Measurements from ENCODE around the gene HLA-DMB.

DNA sequence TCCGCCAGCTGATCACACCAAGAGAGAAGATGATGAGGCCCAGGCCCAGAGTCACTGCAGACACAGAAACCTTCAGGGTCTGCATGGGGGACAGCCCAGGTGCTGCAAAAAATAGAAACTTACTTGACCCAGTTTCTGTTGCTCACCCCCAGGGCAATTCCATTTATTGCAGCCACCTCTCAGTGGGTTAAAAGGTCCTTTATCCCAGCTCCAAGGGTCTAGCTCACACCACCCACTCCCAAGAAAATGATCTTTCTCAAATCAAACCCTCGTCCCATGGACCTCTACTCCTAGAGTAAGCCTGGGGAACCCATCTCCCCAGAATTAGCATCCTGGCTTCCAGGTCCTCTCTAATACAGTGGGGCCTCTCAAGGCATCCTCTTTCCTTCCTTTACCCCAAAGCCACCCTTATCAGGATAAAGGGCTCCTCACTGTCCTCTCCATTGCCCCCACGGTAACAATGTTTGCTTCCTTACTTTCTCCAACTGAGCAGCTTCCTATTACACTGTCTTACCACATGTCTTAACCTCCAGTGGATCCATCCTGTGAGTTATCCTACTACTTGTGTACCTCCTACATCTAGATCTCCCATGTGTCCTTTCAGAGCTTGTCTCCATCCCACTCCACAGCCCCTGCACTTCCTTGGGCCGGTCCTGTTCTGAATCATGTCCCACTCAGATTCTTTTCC, 5.1 kb downstream of the HLA-DMB start:
- TF ChIP-seq, protein P1, sequence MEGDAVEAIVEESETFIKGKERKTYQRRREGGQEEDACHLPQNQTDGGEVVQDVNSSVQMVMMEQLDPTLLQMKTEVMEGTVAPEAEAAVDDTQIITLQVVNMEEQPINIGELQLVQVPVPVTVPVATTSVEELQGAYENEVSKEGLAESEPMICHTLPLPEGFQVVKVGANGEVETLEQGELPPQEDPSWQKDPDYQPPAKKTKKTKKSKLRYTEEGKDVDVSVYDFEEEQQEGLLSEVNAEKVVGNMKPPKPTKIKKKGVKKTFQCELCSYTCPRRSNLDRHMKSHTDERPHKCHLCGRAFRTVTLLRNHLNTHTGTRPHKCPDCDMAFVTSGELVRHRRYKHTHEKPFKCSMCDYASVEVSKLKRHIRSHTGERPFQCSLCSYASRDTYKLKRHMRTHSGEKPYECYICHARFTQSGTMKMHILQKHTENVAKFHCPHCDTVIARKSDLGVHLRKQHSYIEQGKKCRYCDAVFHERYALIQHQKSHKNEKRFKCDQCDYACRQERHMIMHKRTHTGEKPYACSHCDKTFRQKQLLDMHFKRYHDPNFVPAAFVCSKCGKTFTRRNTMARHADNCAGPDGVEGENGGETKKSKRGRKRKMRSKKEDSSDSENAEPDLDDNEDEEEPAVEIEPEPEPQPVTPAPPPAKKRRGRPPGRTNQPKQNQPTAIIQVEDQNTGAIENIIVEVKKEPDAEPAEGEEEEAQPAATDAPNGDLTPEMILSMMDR (IDR thresholded peaks at IDR 0.05) = no peak
- TF ChIP-seq POLR2A (IDR thresholded peaks at IDR 0.05) = no peak
- no peak for TF ChIP-seq POLR2AphosphoS5 (IDR thresholded peaks at IDR 0.05)
- TF ChIP-seq EP300 (IDR thresholded peaks at IDR 0.05; ENCODE audit: low read depth) = no peak

All from transverse colon (tissue), 4 donors.